ENCODE data around the gene APOL6. TPM values are rescaled to one million over a fixed set of nuclear protein-coding genes. Genes with fewer than 3 reads are reported as not detected.
"Not testable (repeated sequence)": the region's sequence is repeated elsewhere in the genome, so short reads cannot be mapped to it uniquely, and the experiment has no call there.

The APOL6 gene
- total RNA-seq, 2 donors from 2014 or later, result 23.5 to 33.2 TPM

GRCh38 chr22:35679492-35679891 lies 31.2 kb downstream of the APOL6 start:
- Mint-ChIP-seq H3K27ac (peak overlapping the region; percentile 19 to 79), H3K9me3 (peaks cover 22 to 33% of the 10 kb centered on the region in 2 donors), H3K36me3 (peaks cover 28 to 53% of the 10 kb centered on the region in 2 donors)
- DNase-seq (ENCODE audit: low spot score in 2 of 2) (peak; percentile 26 to 62), ATAC-seq (peak; percentile 91 to 95)

GRCh38 chr22:35681454-35682052 lies 33.3 kb downstream of the APOL6 start:
- DNase-seq (ENCODE audit: low spot score in 2 of 2) (no peak), ATAC-seq (no peak)
- Mint-ChIP-seq H3K27ac (no peak overlapping the region), H3K36me3 (peaks cover 23 to 44% of the 10 kb centered on the region in 2 donors), H3K9me3 (peaks cover 15 to 27% of the 10 kb centered on the region in 2 donors)

- DNase-seq (ENCODE audit: low spot score in 2 of 2) (no peak), ATAC-seq (no peak)
- Mint-ChIP-seq H3K27ac (peak overlapping the region in 1 of 2 donors; percentile 15), H3K36me3 (peaks cover 17 to 27% of the 10 kb centered on the region in 2 donors), H3K9me3 (peaks cover 9 to 20% of the 10 kb centered on the region in 2 donors)
Observed at GRCh38 chr22:35683560-35683959, 35.3 kb downstream of the APOL6 start.

- DNase-seq (ENCODE audit: low spot score in 2 of 2), result no peak
- Mint-ChIP-seq H3K9me3 (peaks cover 2 to 13% of the 10 kb centered on the region in 2 donors), H3K27ac (no peak overlapping the region), H3K36me3 (peaks cover 9 to 20% of the 10 kb centered on the region in 2 donors)
- ATAC-seq, result no peak
Observed at GRCh38 chr22:35684270-35684700, 36.0 kb downstream of the APOL6 start.

GRCh38 chr22:35684732-35685131 lies 36.5 kb downstream of the APOL6 start:
- no peak for DNase-seq (ENCODE audit: low spot score in 2 of 2)
- ATAC-seq, result no peak
- H3K36me3 Mint-ChIP-seq, result peaks cover 8 to 18% of the 10 kb centered on the region in 2 donors

GRCh38 chr22:35685731-35686130 lies 37.5 kb downstream of the APOL6 start:
- peaks cover 0 to 5% of the 10 kb centered on the region in 2 donors for H3K9me3 Mint-ChIP-seq
- DNase-seq (ENCODE audit: low spot score in 2 of 2) (no peak), ATAC-seq (no peak)
- peaks cover 8 to 16% of the 10 kb centered on the region in 2 donors for H3K36me3 Mint-ChIP-seq
- no peak overlapping the region for H3K27ac Mint-ChIP-seq

More at GRCh38 chr22:35684732-35685131, 36.5 kb downstream of the APOL6 start:
- Mint-ChIP-seq H3K9me3 (peaks cover 0 to 8% of the 10 kb centered on the region in 2 donors), H3K27ac (no peak overlapping the region)

GRCh38 chr22:35686298-35686697 lies 38.1 kb downstream of the APOL6 start:
- ATAC-seq (no peak), DNase-seq (ENCODE audit: low spot score in 2 of 2) (no peak)
- Mint-ChIP-seq H3K27ac (no peak overlapping the region), H3K9me3 (peaks cover 0 to 5% of the 10 kb centered on the region in 2 donors), H3K36me3 (peaks cover 8 to 10% of the 10 kb centered on the region in 2 donors)

GRCh38 chr22:35687461-35687860 lies 39.2 kb downstream of the APOL6 start:
- Mint-ChIP-seq H3K9me3 (no peaks in the 10 kb centered on the region), H3K27ac (peak overlapping the region in 1 of 2 donors; percentile 18), H3K36me3 (no peaks in the 10 kb centered on the region)
- ATAC-seq, result no peak
- no peak for DNase-seq (ENCODE audit: low spot score in 2 of 2)

GRCh38 chr22:35688913-35689675 lies 40.8 kb downstream of the APOL6 start:
- H3K36me3 Mint-ChIP-seq, result no peaks in the 10 kb centered on the region
- H3K27ac Mint-ChIP-seq, result no peak overlapping the region
- H3K9me3 Mint-ChIP-seq, result no peaks in the 10 kb centered on the region
- DNase-seq (ENCODE audit: low spot score in 2 of 2) (no peak), ATAC-seq (no peak)

GRCh38 chr22:35690001-35690400 lies 41.8 kb downstream of the APOL6 start:
- no peaks in the 10 kb centered on the region for H3K36me3 Mint-ChIP-seq
- no peak for ATAC-seq

GRCh38 chr22:35695202-35695601 lies 47.0 kb downstream of the APOL6 start:
- Mint-ChIP-seq H3K36me3 (no peaks in the 10 kb centered on the region), H3K9me3 (no peaks in the 10 kb centered on the region), H3K27ac (no peak overlapping the region)
- ATAC-seq (peak in 1 of 2 donors; percentile 14), DNase-seq (ENCODE audit: low spot score in 2 of 2) (no peak)

More at GRCh38 chr22:35690001-35690400, 41.8 kb downstream of the APOL6 start:
- H3K27ac Mint-ChIP-seq, result no peak overlapping the region
- DNase-seq (ENCODE audit: low spot score in 2 of 2), result no peak
- no peaks in the 10 kb centered on the region for H3K9me3 Mint-ChIP-seq

- Mint-ChIP-seq H3K27ac (no peak overlapping the region), H3K36me3 (no peaks in the 10 kb centered on the region), H3K9me3 (no peaks in the 10 kb centered on the region)
- peak; percentile 70 to 82 for ATAC-seq
- peak in 1 of 2 donors; percentile 42 for DNase-seq (ENCODE audit: low spot score in 2 of 2)
Observed at GRCh38 chr22:35697142-35697541, 48.9 kb downstream of the APOL6 start.

GRCh38 chr22:35699852-35700251 lies 51.6 kb downstream of the APOL6 start:
- H3K36me3 Mint-ChIP-seq; DNase-seq (ENCODE audit: low spot score in 2 of 2); H3K27ac Mint-ChIP-seq; H3K9me3 Mint-ChIP-seq; ATAC-seq: not testable (repeated sequence)

- DNase-seq (ENCODE audit: low spot score in 2 of 2), result no peak
- Mint-ChIP-seq H3K9me3 (no peaks in the 10 kb centered on the region), H3K27ac (no peak overlapping the region), H3K36me3 (no peaks in the 10 kb centered on the region)
- no peak for ATAC-seq
Observed at GRCh38 chr22:35703861-35704584, 55.8 kb downstream of the APOL6 start.

- no peaks in the 10 kb centered on the region for H3K36me3 Mint-ChIP-seq
- no peaks in the 10 kb centered on the region for H3K9me3 Mint-ChIP-seq
- H3K27ac Mint-ChIP-seq, result no peak overlapping the region
- no peak for DNase-seq (ENCODE audit: low spot score in 2 of 2)
- ATAC-seq, result no peak
Observed at GRCh38 chr22:35705141-35705540, 56.9 kb downstream of the APOL6 start.

GRCh38 chr22:35708453-35708852 lies 60.2 kb downstream of the APOL6 start:
- H3K36me3 Mint-ChIP-seq, result no peaks in the 10 kb centered on the region
- no peak for DNase-seq (ENCODE audit: low spot score in 2 of 2)
- ATAC-seq, result no peak
- H3K27ac Mint-ChIP-seq, result no peak overlapping the region
- peaks cover under 1 to 7% of the 10 kb centered on the region in 2 donors for H3K9me3 Mint-ChIP-seq

- peaks cover 4 to 10% of the 10 kb centered on the region in 2 donors for H3K9me3 Mint-ChIP-seq
- H3K36me3 Mint-ChIP-seq, result no peaks in the 10 kb centered on the region
- DNase-seq (ENCODE audit: low spot score in 2 of 2) (no peak), ATAC-seq (no peak)
- H3K27ac Mint-ChIP-seq, result no peak overlapping the region
Observed at GRCh38 chr22:35708917-35709316, 60.7 kb downstream of the APOL6 start.
